HG03108 (cell line): ENCODE data around the gene CENPL.

ENCODE experiments used
- ATAC-seq: cut with Tn5 transposase; IDR thresholded peaks from one replicate; pipeline ENCODE4 v1.9.1; 2021; ENCODE audit warnings: moderate library complexity; ENCODE audit not compliant: unreplicated experiment

Gene CENPL

GRCh38 chr1:173758980-173759379 lies 65.7 kb downstream of the CENPL start:
- ATAC-seq = no peak

- no peak for ATAC-seq
Measured at GRCh38 chr1:173758110-173758509, 66.6 kb downstream of the CENPL start.

GRCh38 chr1:173757666-173758065 lies 67.0 kb downstream of the CENPL start:
- no peak for ATAC-seq

GRCh38 chr1:173753830-173754229 lies 70.9 kb downstream of the CENPL start:
- no peak for ATAC-seq
